Heart right ventricle (tissue), 16 donors: ENCODE data around the gene ARID3C. TPM values are rescaled to one million over a fixed set of nuclear protein-coding genes. Genes with fewer than 3 reads are reported as not detected.
A peak's percentile ranks its signal among the peaks of the same experiment; 100 is the strongest.

Experiments used
- ATAC-seq, 8 donors: fragments of 200-7000 bp; cut with Tn5 transposase; one replicate each; pipeline ENCODE4 v1.9.1; 2020; ENCODE audit warnings: mild to moderate bottlenecking in 8 of 8, moderate library complexity in 8 of 8, moderate number of reproducible peaks in 1 of 8
- DNase-seq, 2 donors: peaks; one replicate each; pipeline ENCODE4 v3.0.0-alpha.2; 2020
- H3K27ac ChIP-seq, 10 donors: fragments of 200-600 bp; sonication (generic) in 2 of 10; one replicate each; pipeline versions ENCODE4 v1.5.0 to v1.8.0; 2020 to 2022; ENCODE audit warnings: mild to moderate bottlenecking in 3 of 10
- H3K27me3 ChIP-seq, 7 donors: fragments of 200-600 bp; one replicate each; pipeline ENCODE4 v1.8.0; 2021 to 2022; ENCODE audit warnings: mild to moderate bottlenecking in 2 of 7
- H3K36me3 ChIP-seq, 9 donors: fragments of 200-600 bp; sonication (generic) in 1 of 9; one replicate each; pipeline versions ENCODE4 v1.5.0 to v1.8.0; 2020 to 2022; ENCODE audit warnings: mild to moderate bottlenecking in 2 of 9
- H3K4me1 ChIP-seq, 9 donors: fragments of 200-600 bp; sonication (generic) in 1 of 9; one replicate each; pipeline versions ENCODE4 v1.5.0 to v1.8.0; 2020 to 2022; ENCODE audit warnings: mild to moderate bottlenecking in 4 of 9
- H3K4me3 ChIP-seq, 10 donors: fragments of 200-600 bp; sonication (generic) in 2 of 10; one replicate each; pipeline versions ENCODE4 v1.5.0 to v1.8.0; 2020 to 2022; ENCODE audit warnings: mild to moderate bottlenecking in 7 of 10, moderate library complexity in 2 of 10
- H3K9me3 ChIP-seq, 11 donors: fragments of 200-600 bp in 10 of 11; sonication (generic) in 2 of 11; one replicate each; pipeline versions ENCODE4 v1.5.0 to v1.8.0; 2013 to 2022; ENCODE audit warnings: mild to moderate bottlenecking in 2 of 11, control low read depth in 1 of 11, moderate library complexity in 1 of 11
- CTCF ChIP-seq, 9 donors: fragments of 200-600 bp; sonication (generic) in 2 of 9; IDR thresholded peaks; one replicate each; pipeline versions ENCODE4 v1.5.0 to v1.8.0; 2021 to 2022; ENCODE audit warnings: antibody characterized with exemption in 9 of 9, mild to moderate bottlenecking in 5 of 9, moderate library complexity in 1 of 9
- WGBS, 2 donors: extraction: QIAGEN DNeasy Blood & Tissue Kit; methylation state at CpG; one replicate each; pipeline ENCODE4 v1.1.7; 2013; ENCODE audit warnings: inconsistent platforms in 1 of 2; 5-methylcytosine and 5-hydroxymethylcytosine counted together
- intact Hi-C, 10 donors: fragments of 100-400 bp; cut with DNase I; formaldehyde crosslinking; loops; one replicate each; pipeline versions ENCODE4 v1.11.1 to v1.14.2; 2022
- polyA plus RNA-seq, 2 donors: library from polyadenylated mRNA; stranded (reverse); fragments of 200-250 nt; gene quantifications; one replicate each; pipeline ENCODE4 v1.2.3, GENCODE V29; 2013
- total RNA-seq, 10 donors: library from RNA; stranded (reverse); fragmentation: NEBNext Ultra II Directional in 3 of 10; extraction: Animal tissue kit (Norgen Biotek cat#: 25700) in 3 of 10; gene quantifications; one replicate each; pipeline versions ENCODE4 v1.2.1 to v1.2.4, GENCODE V29; 2021 to 2023
- donor health status: Arrhythmogenic right ventricular cardiomyopathy.
- donor health status: ischemic (EF 13 %, LVEDD 7.1; RV severe dilation, severe dysfunction).
- donor health status: healthy with polysubstance abuse.
- donor health status: DM: no; HTN: yes; CAD: no.
- donor health status: DM: no; HTN: no; CAD: no.
- donor health status: ischemic (EF 25% LVEDD 6.9; RV normal size, moderate dysfunction).
- donor health status: ischemic (EF 25% LVEDD 5.7; RV mildly dilated, moderate dysfunction).
- donor health status: healthy.
- donor health status: DM: yes; HTN: yes; CAD: no.
- donor health status: Ischemic cardiomyopathy.
- donor health status: ischemic (EF 35%, LVEDD 5.7; RV mildly dilated, moderate dysfunction).
- donor health status: nonischemic (EF 11% LVEDD 7.7; RV severe dilation, severe dysfunction).
- donor health status: DM: yes; HTN: yes; CAD: no.
- donor health status: PGD.
- donor health status: ischemic (EF 29% LVEDD 5.4; RV normal size, mild dysfunction).
- donor health status: nonischemic (EF 23%, LVEDD 6.1; RV moderate dilation, normal function).

The ARID3C gene
- total and polyA plus RNA-seq, 12 donors, result not detected

GRCh38 chr9:34606190-34606589 lies 22.7 kb downstream of the ARID3C start:
- TF ChIP-seq CTCF (IDR thresholded peaks at IDR 0.05), result no peak
- Histone ChIP-seq H3K4me1 (peaks cover 2 to 14% (median 12%) of the 10 kb centered on the region in 9 donors), H3K4me3 (no peak overlapping the region), H3K36me3 (no peaks in the 10 kb centered on the region), H3K9me3 (no peaks in the 10 kb centered on the region), H3K27ac (no peak overlapping the region), H3K27me3 (no peaks in the 10 kb centered on the region)
- no peak for ATAC-seq
- intact Hi-C loops, result loop anchor here in 2 of 10 donors (10.0 kb wide), 3 partner anchors 201 to 271 kb away; no protein-coding TSS in a partner anchor
- DNase-seq, result no peak

DNA sequence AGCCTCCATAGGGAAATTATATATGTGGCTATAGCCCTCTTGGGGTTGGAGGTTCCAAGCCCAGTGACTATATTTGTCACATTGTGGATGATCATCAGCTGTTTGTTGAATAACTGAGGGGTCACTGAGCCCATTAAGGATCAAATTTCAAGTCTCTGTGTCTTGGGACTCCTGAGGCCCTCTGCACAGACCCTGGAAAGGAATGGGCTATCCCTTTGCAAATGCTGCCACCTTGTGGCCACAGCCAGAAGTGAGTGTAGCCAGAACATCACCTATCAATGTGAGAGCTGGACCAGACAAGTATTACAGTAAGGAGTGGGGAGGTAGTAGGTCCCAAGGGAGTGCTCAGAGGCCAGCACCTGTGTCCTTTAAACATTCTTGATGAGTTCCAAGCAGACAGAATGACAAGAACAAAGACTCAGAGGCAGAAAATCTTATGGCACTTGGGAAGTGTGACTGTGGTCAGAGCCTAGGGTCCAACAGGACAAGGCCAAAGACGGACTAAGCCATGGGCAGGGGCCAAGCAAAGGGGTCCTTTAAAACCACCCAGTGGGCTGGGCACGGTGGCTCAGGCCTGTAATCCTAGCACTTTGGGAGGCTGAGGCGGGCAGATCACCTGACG lies 25.1 kb downstream of the ARID3C start:
- Histone ChIP-seq H3K4me1 (no peaks in the 10 kb centered on the region), H3K9me3 (no peaks in the 10 kb centered on the region), H3K4me3 (no peak overlapping the region), H3K27me3 (no peaks in the 10 kb centered on the region), H3K36me3 (no peaks in the 10 kb centered on the region), H3K27ac (no peak overlapping the region)
- ATAC-seq (peak; percentile 76 to 91 (median 87)), DNase-seq (peak; percentile 78 to 85)
- intact Hi-C loops, result loop anchor here in 8 of 10 donors (2.0 to 10.0 kb wide), 7 partner anchors 101 to 271 kb away; no protein-coding TSS in a partner anchor
- WGBS, 2 donors, result 56 to 58% methylated on average over 4 of the region's 4 CpGs
- peak; percentile 82 to 94 (median 93) for TF ChIP-seq CTCF (IDR thresholded peaks at IDR 0.05)

GRCh38 chr9:34601937-34602573 lies 26.8 kb downstream of the ARID3C start:
- Histone ChIP-seq H3K27me3 (no peaks in the 10 kb centered on the region), H3K4me1 (no peaks in the 10 kb centered on the region), H3K4me3 (no peak overlapping the region), H3K27ac (no peak overlapping the region), H3K9me3 (no peaks in the 10 kb centered on the region), H3K36me3 (no peaks in the 10 kb centered on the region)
- 77 to 78% methylated on average over 6 of the region's 6 CpGs for WGBS, 2 donors
- ATAC-seq (no peak), DNase-seq (no peak)
- intact Hi-C loops, result loop anchor here in 8 of 10 donors (2.0 to 10.0 kb wide), 7 partner anchors 100 to 270 kb away; no protein-coding TSS in a partner anchor
- no peak for TF ChIP-seq CTCF (IDR thresholded peaks at IDR 0.05)

GRCh38 chr9:34600908-34601307 lies 28.0 kb downstream of the ARID3C start:
- WGBS, 2 donors, result 41 to 52% methylated on average over 1 of the region's 1 CpG
- ATAC-seq (no peak), DNase-seq (no peak)
- Histone ChIP-seq H3K4me1 (no peaks in the 10 kb centered on the region), H3K36me3 (no peaks in the 10 kb centered on the region), H3K27ac (no peak overlapping the region), H3K9me3 (no peaks in the 10 kb centered on the region), H3K4me3 (no peak overlapping the region), H3K27me3 (no peaks in the 10 kb centered on the region)
- intact Hi-C loops, result loop anchor here in 7 of 10 donors (5.0 to 10.0 kb wide), 6 partner anchors 99 to 269 kb away; no protein-coding TSS in a partner anchor
- TF ChIP-seq CTCF (IDR thresholded peaks at IDR 0.05), result no peak
